PC-9 (cell line): ENCODE data around the gene POU6F2.

Source experiments
- CTCF ChIP-seq: fragments of 200-600 bp; sonication (generic); conservative IDR thresholded peaks from 2 replicates; pipeline ENCODE4 v1.6.1; 2017; ENCODE audit warnings: mixed run types, antibody characterized with exemption, mild to moderate bottlenecking, moderate library complexity
- EZH2 ChIP-seq: fragments of 200-600 bp; sonication (generic); IDR thresholded peaks from 2 replicates; pipeline ENCODE4 v1.8.0; 2017; ENCODE audit warnings: antibody characterized with exemption, low read depth

- no peak for TF ChIP-seq CTCF
- no peak for TF ChIP-seq EZH2
Measured at GRCh38 chr7:39033885-39034624, 56.3 kb downstream of the POU6F2 start.
